22Rv1 (cell line): ENCODE measurements around the gene KIAA1614.
"Not testable (repeated sequence)": the region's sequence is repeated elsewhere in the genome, so short reads cannot be mapped to it uniquely, and the experiment has no call there.

Source experiments
- H3K27ac ChIP-seq: fragments of 450-650 bp; 2 replicates; pipeline ENCODE4 v1.5.1; 2017
- ZFX ChIP-seq: fragments of 450-650 bp; IDR thresholded peaks from 2 replicates; pipeline ENCODE4 v1.6.1; 2017; ENCODE audit warnings: antibody characterized with exemption, borderline replicate concordance
- TF ChIP-seq, protein P1 (sequence below): fragments of 450-650 bp; IDR thresholded peaks from 2 replicates; pipeline ENCODE4 v1.5.1; 2017; ENCODE audit warnings: mild to moderate bottlenecking

Gene KIAA1614

DNA sequence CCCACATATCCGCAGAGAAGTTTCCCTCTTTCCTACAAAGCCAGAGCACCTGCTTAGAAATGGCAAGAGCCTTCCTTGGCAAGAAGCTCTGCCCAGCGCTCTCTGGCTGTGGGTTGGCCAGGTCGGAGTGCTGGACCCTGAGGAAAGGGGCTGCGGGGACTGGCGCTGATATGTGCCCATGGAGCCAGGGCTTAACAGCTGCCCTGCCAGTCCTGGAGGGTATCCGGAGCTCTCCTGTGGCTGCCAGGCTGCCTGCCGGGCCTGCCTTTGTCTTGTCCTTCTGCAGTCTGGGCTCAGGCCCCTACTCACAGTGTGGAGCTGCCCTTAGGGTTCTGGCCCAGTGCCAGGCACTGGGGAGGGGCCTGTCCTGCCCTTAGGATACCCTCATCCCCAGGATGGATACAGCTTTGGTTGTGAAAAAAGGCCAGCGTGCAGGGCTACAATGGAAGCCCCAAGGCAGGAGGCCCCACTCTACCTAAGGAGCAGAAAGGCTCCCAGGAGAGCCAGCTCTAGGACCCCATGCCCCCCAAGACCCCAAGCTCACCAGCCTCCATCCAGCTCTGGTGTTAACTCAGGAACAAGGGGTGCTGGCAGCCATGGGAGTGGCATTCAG, 43.4 kb downstream of the KIAA1614 start:
- H3K27ac ChIP-seq = no peak overlapping the region
- TF ChIP-seq, protein P1, sequence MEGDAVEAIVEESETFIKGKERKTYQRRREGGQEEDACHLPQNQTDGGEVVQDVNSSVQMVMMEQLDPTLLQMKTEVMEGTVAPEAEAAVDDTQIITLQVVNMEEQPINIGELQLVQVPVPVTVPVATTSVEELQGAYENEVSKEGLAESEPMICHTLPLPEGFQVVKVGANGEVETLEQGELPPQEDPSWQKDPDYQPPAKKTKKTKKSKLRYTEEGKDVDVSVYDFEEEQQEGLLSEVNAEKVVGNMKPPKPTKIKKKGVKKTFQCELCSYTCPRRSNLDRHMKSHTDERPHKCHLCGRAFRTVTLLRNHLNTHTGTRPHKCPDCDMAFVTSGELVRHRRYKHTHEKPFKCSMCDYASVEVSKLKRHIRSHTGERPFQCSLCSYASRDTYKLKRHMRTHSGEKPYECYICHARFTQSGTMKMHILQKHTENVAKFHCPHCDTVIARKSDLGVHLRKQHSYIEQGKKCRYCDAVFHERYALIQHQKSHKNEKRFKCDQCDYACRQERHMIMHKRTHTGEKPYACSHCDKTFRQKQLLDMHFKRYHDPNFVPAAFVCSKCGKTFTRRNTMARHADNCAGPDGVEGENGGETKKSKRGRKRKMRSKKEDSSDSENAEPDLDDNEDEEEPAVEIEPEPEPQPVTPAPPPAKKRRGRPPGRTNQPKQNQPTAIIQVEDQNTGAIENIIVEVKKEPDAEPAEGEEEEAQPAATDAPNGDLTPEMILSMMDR = no peak
- no peak for TF ChIP-seq ZFX

DNA sequence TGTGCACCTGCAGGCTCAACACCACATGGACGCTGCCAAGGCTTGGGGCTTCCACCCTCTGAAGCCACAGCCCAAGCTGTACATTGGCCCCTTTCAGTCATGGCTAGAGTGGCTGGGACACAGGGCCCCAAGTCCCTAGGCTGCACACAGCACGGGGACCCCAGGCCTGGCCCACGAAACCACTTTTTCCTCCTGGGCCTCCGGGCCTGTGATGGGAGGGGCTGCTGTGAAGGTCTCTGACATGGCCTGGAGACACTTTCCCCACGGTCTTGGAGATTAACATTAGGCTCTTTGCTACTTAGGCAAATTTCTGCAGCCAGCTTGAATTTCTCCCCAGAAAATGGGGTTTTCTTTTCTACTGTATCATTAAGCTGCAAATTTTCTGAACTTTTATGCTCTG, 46.9 kb downstream of the KIAA1614 start:
- H3K27ac ChIP-seq = not testable (repeated sequence)

DNA sequence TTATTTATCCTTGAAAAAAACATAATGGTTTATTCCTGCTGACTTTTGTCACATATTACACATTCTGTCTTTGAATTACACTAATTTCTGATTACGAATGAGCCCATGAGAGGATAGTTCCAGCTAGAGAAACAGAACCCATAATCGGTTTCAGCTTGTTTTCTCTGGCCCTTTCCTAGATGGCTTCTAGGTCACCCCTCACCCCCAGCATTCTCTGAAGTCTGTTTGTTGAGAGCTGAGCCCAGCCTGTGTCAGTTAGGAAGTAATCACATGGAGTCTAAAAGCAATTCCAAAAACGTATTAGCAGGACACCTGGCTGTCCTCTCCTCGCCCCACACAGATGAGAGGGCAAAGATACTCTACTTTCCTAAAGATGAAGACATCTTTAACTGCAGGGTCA, 48.9 kb downstream of the KIAA1614 start:
- TF ChIP-seq, protein P1 = no peak
- TF ChIP-seq ZFX = no peak
- H3K27ac ChIP-seq = no peak overlapping the region

DNA sequence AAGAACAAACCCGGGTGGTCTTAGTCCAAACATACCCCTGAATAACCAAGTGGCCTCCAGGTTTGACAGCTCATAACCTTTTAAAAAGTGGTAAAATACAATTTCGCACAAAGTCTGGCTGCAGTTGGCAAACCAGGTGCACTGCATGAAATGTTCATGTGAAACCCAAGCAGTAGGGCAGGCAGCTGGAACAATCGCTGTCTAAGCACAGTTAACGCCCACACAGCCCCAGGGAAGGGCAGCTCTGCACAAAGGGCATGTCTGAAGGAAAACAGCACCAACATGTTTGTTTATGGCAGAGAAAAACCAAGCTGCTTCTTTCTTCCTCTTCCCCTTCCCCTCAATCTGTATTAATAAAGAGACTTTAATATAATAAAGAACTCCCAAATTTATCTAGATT, 49.5 kb downstream of the KIAA1614 start:
- no peak for TF ChIP-seq ZFX
- TF ChIP-seq, protein P1 = no peak

DNA sequence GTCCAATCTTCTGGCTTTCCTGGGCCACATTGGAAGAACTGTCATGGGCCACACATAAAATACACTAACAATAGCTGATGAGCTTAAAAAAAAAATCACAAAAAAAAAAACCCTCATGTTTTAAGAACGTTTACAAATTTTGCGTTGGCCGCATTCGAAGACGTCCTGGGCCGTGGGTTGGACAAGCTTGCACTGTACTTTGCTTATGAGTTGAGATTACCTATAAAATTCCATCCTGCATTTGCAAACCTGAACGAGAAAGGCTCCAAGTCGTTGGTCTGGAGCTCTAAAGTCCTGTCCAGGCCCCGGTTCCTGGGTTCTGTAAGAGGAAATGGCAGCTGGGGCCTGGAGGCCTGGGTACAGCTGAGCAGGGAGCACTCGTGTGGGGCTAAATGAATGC, 51.4 kb downstream of the KIAA1614 start:
- H3K27ac ChIP-seq = no peak overlapping the region
- TF ChIP-seq, protein P1 = no peak
- TF ChIP-seq ZFX = no peak

More for the DNA sequence above, 49.5 kb downstream of the KIAA1614 start:
- no peak overlapping the region for H3K27ac ChIP-seq

DNA sequence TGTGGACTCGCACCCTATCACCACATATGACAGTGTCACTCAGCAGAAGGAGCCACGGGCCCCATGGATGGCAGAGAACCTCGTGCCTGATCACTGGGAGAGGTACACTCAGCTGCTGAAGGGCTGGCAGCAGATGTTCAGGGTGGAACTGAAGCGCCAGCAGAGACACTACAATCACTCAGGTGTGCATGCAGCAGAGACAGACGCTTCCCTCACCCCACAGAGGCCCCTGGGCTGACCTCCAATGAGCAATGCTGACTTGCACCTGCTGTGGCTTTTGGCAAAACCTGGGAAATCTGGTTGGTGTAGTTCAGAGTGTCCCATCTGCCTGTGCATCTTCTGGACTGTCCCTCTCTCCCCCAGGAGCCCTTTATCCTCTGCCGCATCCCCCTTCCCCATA, 51.9 kb downstream of the KIAA1614 start:
- no peak for TF ChIP-seq ZFX
- TF ChIP-seq, protein P1 = no peak
- H3K27ac ChIP-seq = no peak overlapping the region

DNA sequence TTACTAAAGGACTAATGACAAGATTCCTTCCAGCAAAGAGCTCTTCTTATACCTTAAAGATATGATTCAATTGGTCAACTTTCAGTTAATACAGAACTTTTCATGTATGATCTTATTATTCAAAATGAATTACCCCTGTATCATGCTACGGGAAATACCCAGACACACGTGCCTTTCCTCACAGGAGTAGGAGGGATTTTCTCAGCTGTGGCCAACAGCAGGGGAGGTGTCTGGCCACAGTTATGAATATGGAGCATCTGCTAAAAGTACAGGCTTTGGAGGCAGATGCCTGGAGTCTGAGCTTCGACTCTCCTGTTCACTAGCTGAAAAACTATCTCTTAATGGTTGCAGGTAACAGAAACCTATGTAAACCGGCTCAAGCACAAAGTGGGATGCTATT, 53.6 kb downstream of the KIAA1614 start:
- H3K27ac ChIP-seq = no peak overlapping the region
- no peak for TF ChIP-seq ZFX
- TF ChIP-seq, protein P1 = no peak
